ENCODE results near the gene MIS18A.

- TF ChIP-seq CTCF (IDR thresholded peaks at IDR 0.05) (no peak), POLR2AphosphoS5 (IDR thresholded peaks at IDR 0.05) (no peak), POLR2A (IDR thresholded peaks at IDR 0.05) (no peak)
These were observed 746 bp downstream of the MIS18A start for GRCh38 chr21:32278103-32278502.
